GM12892 (cell line): ENCODE measurements around the gene TSEN2.

Experiments used
- POLR2A ChIP-seq: IDR thresholded peaks from 2 replicates; pipeline ENCODE4 v1.6.1; 2011; ENCODE audit warnings: low read depth, low read length, control low read depth
- POLR2AphosphoS5 ChIP-seq: IDR thresholded peaks from 2 replicates; pipeline ENCODE4 v1.6.1; 2011; ENCODE audit warnings: low read depth, low read length, control low read depth
- TAF1 ChIP-seq: IDR thresholded peaks from 2 replicates; pipeline ENCODE4 v1.6.1; 2011; ENCODE audit warnings: low read depth, mild to moderate bottlenecking, control low read depth, low read length, borderline replicate concordance

DNA sequence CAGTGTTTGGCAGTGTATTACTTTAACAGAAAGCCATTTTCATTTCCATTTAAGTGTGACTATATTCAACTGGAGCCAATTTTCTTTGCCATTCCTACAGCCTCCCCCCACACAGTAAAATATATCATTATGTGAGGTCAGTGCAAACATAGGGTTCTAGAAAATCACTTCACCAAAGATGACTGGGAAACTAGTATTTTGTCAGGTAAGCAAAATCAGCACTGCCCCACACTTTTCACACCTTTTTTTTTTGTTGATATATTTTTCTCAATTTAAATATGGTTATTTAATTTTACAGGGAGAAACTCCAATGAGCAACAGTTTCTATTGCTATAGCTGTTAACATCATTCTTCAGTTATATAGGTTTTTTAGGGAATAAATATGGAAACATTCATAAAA, 31.4 kb downstream of the TSEN2 start:
- TF ChIP-seq POLR2A = no peak
- no peak for TF ChIP-seq TAF1
- no peak for TF ChIP-seq POLR2AphosphoS5
